Neural cell (in vitro differentiated cells): ENCODE results near the gene CEACAM8. TPM values are rescaled to one million over a fixed set of nuclear protein-coding genes. Genes with fewer than 3 reads are reported as not detected.

Experiments used
- H2AFZ ChIP-seq: fragments of 200-600, 300-800 bp; sonication (generic), shearing (Covaris generic); 2 replicates; pipeline ENCODE4 v1.6.0; 2014; ENCODE audit warnings: low read depth, mild to moderate bottlenecking, antibody characterized with exemption, low read length, moderate library complexity
- H3F3A ChIP-seq: fragments of 200-600 bp; shearing (Covaris generic); 2 replicates; pipeline ENCODE4 v1.6.1; 2016; ENCODE audit warnings: mild to moderate bottlenecking, moderate library complexity, mixed read lengths, antibody characterized with exemption, low read length; ENCODE audit not compliant: insufficient read depth, poor library complexity, severe bottlenecking
- H3K27ac ChIP-seq: fragments of 200-600, 300-800 bp; sonication (generic), shearing (Covaris generic); 2 replicates; pipeline ENCODE4 v1.5.1; 2014; ENCODE audit warnings: mild to moderate bottlenecking, low read length, moderate library complexity
- H3K27me3 ChIP-seq: fragments of 300-800, 200-600 bp; sonication (generic), shearing (Covaris generic); 2 replicates; pipeline ENCODE4 v1.6.0; 2014; ENCODE audit warnings: mild to moderate bottlenecking, low read depth, low read length, moderate library complexity; ENCODE audit not compliant: insufficient read depth
- H3K36me3 ChIP-seq: fragments of 300-800, 200-600 bp; sonication (generic), shearing (Covaris generic); 2 replicates; pipeline ENCODE4 v1.5.1; 2014; ENCODE audit warnings: mild to moderate bottlenecking, antibody characterized with exemption, low read length, moderate library complexity; ENCODE audit not compliant: insufficient read depth
- H3K4me2 ChIP-seq: fragments of 300-800, 200-600 bp; sonication (generic), shearing (Covaris generic); 2 replicates; pipeline ENCODE4 v1.6.0; 2014; ENCODE audit warnings: mild to moderate bottlenecking, low read length
- H3K4me3 ChIP-seq: fragments of 300-800, 200-600 bp; sonication (generic), shearing (Covaris generic); 2 replicates; pipeline ENCODE4 v1.5.1; 2014; ENCODE audit warnings: mild to moderate bottlenecking, low read length, moderate library complexity
- H3K79me2 ChIP-seq: fragments of 200-600 bp; shearing (Covaris generic); replicated peaks from 2 replicates; pipeline ENCODE4 v1.6.0; 2014; ENCODE audit warnings: mild to moderate bottlenecking, low read length, moderate library complexity; ENCODE audit not compliant: insufficient read depth
- H3K9ac ChIP-seq: fragments of 300-800, 200-600 bp; sonication (generic), shearing (Covaris generic); 2 replicates; pipeline ENCODE4 v1.6.1; 2016; ENCODE audit warnings: mild to moderate bottlenecking, low read length, mixed read lengths
- H3K9me2 ChIP-seq: fragments of 200-600 bp; shearing (Covaris generic); 2 replicates; pipeline ENCODE4 v1.6.1; 2016; ENCODE audit warnings: mild to moderate bottlenecking, low read length, mixed read lengths; ENCODE audit not compliant: insufficient read depth
- H3K9me3 ChIP-seq: fragments of 200-600, 300-800 bp; sonication (generic), shearing (Covaris generic); 2 replicates; pipeline ENCODE4 v1.6.1; 2016; ENCODE audit warnings: mild to moderate bottlenecking, mixed run types, low read length, moderate library complexity, mixed read lengths
- H4K20me1 ChIP-seq: fragments of 200-600 bp; shearing (Covaris generic); 2 replicates; pipeline ENCODE4 v1.6.1; 2016; ENCODE audit warnings: mild to moderate bottlenecking, mixed run types; ENCODE audit not compliant: insufficient read depth
- CTCF ChIP-seq: fragments of 450-650 bp; IDR thresholded peaks from 2 replicates; pipeline ENCODE4 v1.5.1; 2014; ENCODE audit warnings: antibody characterized with exemption, mild to moderate bottlenecking, moderate library complexity; ENCODE audit not compliant: poor library complexity, severe bottlenecking
- EP300 ChIP-seq: fragments of 450-650 bp; conservative IDR thresholded peaks from 2 replicates; pipeline ENCODE4 v1.6.1; 2014; ENCODE audit warnings: antibody characterized with exemption, mild to moderate bottlenecking, moderate library complexity; ENCODE audit not compliant: poor library complexity, severe bottlenecking
- EZH2 ChIP-seq: fragments of 200-600, 300-800 bp; shearing (Covaris generic), sonication (generic); IDR thresholded peaks from 2 replicates; pipeline ENCODE4 v1.6.1; 2014; ENCODE audit warnings: antibody characterized with exemption, low read length, borderline replicate concordance, mild to moderate bottlenecking; ENCODE audit not compliant: insufficient read depth, poor library complexity, severe bottlenecking
- MXI1 ChIP-seq: fragments of 450-650 bp; conservative IDR thresholded peaks from 2 replicates; pipeline ENCODE4 v1.6.1; 2014; ENCODE audit warnings: antibody characterized with exemption, mild to moderate bottlenecking; ENCODE audit not compliant: poor library complexity, severe bottlenecking
- POLR2AphosphoS5 ChIP-seq: IDR thresholded peaks from 2 replicates; pipeline ENCODE4 v1.6.1; 2012
- RAD21 ChIP-seq: fragments of 450-650 bp; conservative IDR thresholded peaks from 2 replicates; pipeline ENCODE4 v1.6.1; 2014; ENCODE audit warnings: antibody characterized with exemption, mild to moderate bottlenecking, moderate library complexity
- REST ChIP-seq: IDR thresholded peaks from 2 replicates; pipeline ENCODE4 v1.6.1; 2012; ENCODE audit warnings: borderline replicate concordance
- SMC3 ChIP-seq: fragments of 450-650 bp; conservative IDR thresholded peaks from 2 replicates; pipeline ENCODE4 v1.6.1; 2014; ENCODE audit warnings: antibody characterized with exemption, mild to moderate bottlenecking, moderate library complexity; ENCODE audit not compliant: poor library complexity
- TAF1 ChIP-seq: IDR thresholded peaks from 2 replicates; pipeline ENCODE4 v1.6.1; 2012; ENCODE audit warnings: low read depth
- polyA plus RNA-seq: library from polyadenylated mRNA; depleted of rRNA; stranded (reverse); fragments of >200 nt; gene quantifications from 2 replicates; pipeline ENCODE4 v1.2.3, GENCODE V29; 2014

The CEACAM8 gene
- polyA plus RNA-seq, 1 donor from 2014 or later, result not detected

GRCh38 chr19:42532891-42533290 is 61.8 kb downstream of the CEACAM8 start:
- H4K20me1 ChIP-seq, result no peaks in the 10 kb centered on the region
- H3K9me2 ChIP-seq, result no peaks in the 10 kb centered on the region
- no peak overlapping the region for H3K27ac ChIP-seq
- TF ChIP-seq SMC3, result no peak
- no peak for TF ChIP-seq EP300
- no peak for TF ChIP-seq EZH2
- TF ChIP-seq POLR2AphosphoS5, result no peak
- TF ChIP-seq MXI1, result no peak
- no peak for TF ChIP-seq RAD21
- no peak for TF ChIP-seq TAF1
- TF ChIP-seq CTCF, result no peak
- no peak for TF ChIP-seq REST
- no peaks in the 10 kb centered on the region for H3K79me2 ChIP-seq
- no peaks in the 10 kb centered on the region for H3F3A ChIP-seq
- no peaks in the 10 kb centered on the region for H3K9me3 ChIP-seq
- no peak overlapping the region for H3K4me2 ChIP-seq
- no peak overlapping the region for H3K9ac ChIP-seq
- H2AFZ ChIP-seq, result no peak overlapping the region
- H3K4me3 ChIP-seq, result no peak overlapping the region
- H3K36me3 ChIP-seq, result no peaks in the 10 kb centered on the region
- no peaks in the 10 kb centered on the region for H3K27me3 ChIP-seq

GRCh38 chr19:42531313-42531712 is 63.4 kb downstream of the CEACAM8 start:
- no peaks in the 10 kb centered on the region for H3F3A ChIP-seq
- no peaks in the 10 kb centered on the region for H3K36me3 ChIP-seq
- no peak overlapping the region for H3K4me2 ChIP-seq
- no peak overlapping the region for H3K9ac ChIP-seq
- H3K27me3 ChIP-seq, result no peaks in the 10 kb centered on the region
- no peaks in the 10 kb centered on the region for H3K9me3 ChIP-seq
- H3K79me2 ChIP-seq, result no peaks in the 10 kb centered on the region
- TF ChIP-seq RAD21, result no peak
- TF ChIP-seq SMC3, result no peak
- no peak for TF ChIP-seq MXI1
- no peak for TF ChIP-seq POLR2AphosphoS5
- no peak for TF ChIP-seq CTCF
- TF ChIP-seq EZH2, result no peak
- TF ChIP-seq REST, result no peak
- H3K27ac ChIP-seq, result no peak overlapping the region
- H2AFZ ChIP-seq, result no peak overlapping the region
- no peak overlapping the region for H3K4me3 ChIP-seq
- H3K9me2 ChIP-seq, result no peaks in the 10 kb centered on the region
- no peaks in the 10 kb centered on the region for H4K20me1 ChIP-seq
